ENCODE measurements around the gene HAPLN3. TPM values are rescaled to one million over a fixed set of nuclear protein-coding genes. Genes with fewer than 3 reads are reported as not detected.
A peak's percentile ranks its signal among the peaks of the same experiment; 100 is the strongest.

The HAPLN3 gene
- total and polyA plus RNA-seq, 8 donors = 0.61 to 33.9 (median 6.4) TPM; not detected in 1

- H3K4me1 ChIP-seq = peaks cover 12 to 50% (median 29%) of the 10 kb centered on the region in 4 donors
- DNase-seq = peak; percentile 54 to 91
- peaks cover 3 to 20% (median 16%) of the 10 kb centered on the region in 4 donors for H3K36me3 ChIP-seq
- 1 to 2% (median 1%) methylated on average over 47 to 67 of the region's 67 CpGs for WGBS, 5 donors
- intact Hi-C loops (cut with DNase I; ENCODE audit: low total_unique reads) = no loop called here
- peak within 1 kb of the TSS; percentile 54 to 87 (median 76) for H3K4me3 ChIP-seq
- TF ChIP-seq EP300 (IDR thresholded peaks at IDR 0.05) (no peak), POLR2AphosphoS5 (IDR thresholded peaks at IDR 0.05) (peak; percentile 36 to 80 (median 70)), POLR2A (IDR thresholded peaks at IDR 0.05) (no peak), CTCF (IDR thresholded peaks at IDR 0.05) (no peak)
- H3K27me3 ChIP-seq = peaks cover 0 to 5% (median 0%) of the 10 kb centered on the region in 3 donors
- H3K27ac ChIP-seq = peak within 1 kb of the TSS; percentile 72 to 85 (median 82)
- H3K9me3 ChIP-seq = no peaks in the 10 kb centered on the region
Measured at GRCh38 chr15:88913017-88913849, 17.9 kb upstream of the HAPLN3 start, which contains the start of gene MFGE8. TSS of gene MFGE8 (minus strand) at chr15:88913379. CDS start at chr15:88913319, 60 bp downstream.

- intact Hi-C loops (cut with DNase I; ENCODE audit: low total_unique reads) = no loop called here
- TF ChIP-seq POLR2AphosphoS5 (IDR thresholded peaks at IDR 0.05) (no peak), CTCF (IDR thresholded peaks at IDR 0.05) (no peak), POLR2A (IDR thresholded peaks at IDR 0.05) (no peak), EP300 (IDR thresholded peaks at IDR 0.05) (no peak)
- peaks cover 0 to 5% (median 0%) of the 10 kb centered on the region in 3 donors for H3K27me3 ChIP-seq
- peak in 1 of 2 donors; percentile 67 for DNase-seq
- WGBS, 5 donors = 8 to 40% (median 13%) methylated on average over 10 to 20 of the region's 20 CpGs
- H3K27ac ChIP-seq = peak overlapping the region; percentile 1 to 85 (median 82)
- H3K4me3 ChIP-seq = peak overlapping the region; percentile 54 to 87 (median 76)
- H3K9me3 ChIP-seq = no peaks in the 10 kb centered on the region
- peaks cover 12 to 54% (median 32%) of the 10 kb centered on the region in 4 donors for H3K4me1 ChIP-seq
- peaks cover 3 to 25% (median 16%) of the 10 kb centered on the region in 4 donors for H3K36me3 ChIP-seq
Measured at GRCh38 chr15:88912500-88912921, 17.2 kb upstream of the HAPLN3 start.

- Histone ChIP-seq H3K27ac (peak overlapping the region in 4 of 5 donors; percentile 78 to 85 (median 83)), H3K27me3 (peaks cover 0 to 5% (median 0%) of the 10 kb centered on the region in 3 donors), H3K4me1 (peaks cover 12 to 54% (median 32%) of the 10 kb centered on the region in 4 donors), H3K4me3 (peak overlapping the region; percentile 54 to 87 (median 76)), H3K36me3 (peaks cover 3 to 32% (median 18%) of the 10 kb centered on the region in 4 donors), H3K9me3 (no peaks in the 10 kb centered on the region)
- no peak for TF ChIP-seq POLR2AphosphoS5 (IDR thresholded peaks at IDR 0.05)
- TF ChIP-seq POLR2A (IDR thresholded peaks at IDR 0.05) = no peak
- no peak for TF ChIP-seq EP300 (IDR thresholded peaks at IDR 0.05)
- TF ChIP-seq CTCF (IDR thresholded peaks at IDR 0.05) = no peak
- 65 to 81% (median 76%) methylated on average over 5 of the region's 5 CpGs for WGBS, 5 donors
- DNase-seq = peak in 1 of 2 donors; percentile 38
- intact Hi-C loops (cut with DNase I; ENCODE audit: low total_unique reads) = no loop called here
Measured at GRCh38 chr15:88911766-88912118, 16.4 kb upstream of the HAPLN3 start.

GRCh38 chr15:88909956-88910831, 14.8 kb upstream of the HAPLN3 start:
- TF ChIP-seq POLR2AphosphoS5 (IDR thresholded peaks at IDR 0.05) = no peak
- no peak for TF ChIP-seq CTCF (IDR thresholded peaks at IDR 0.05)
- TF ChIP-seq POLR2A (IDR thresholded peaks at IDR 0.05) = no peak
- no peak for TF ChIP-seq EP300 (IDR thresholded peaks at IDR 0.05)
- WGBS, 5 donors = 75 to 88% (median 88%) methylated on average over 12 of the region's 12 CpGs
- Histone ChIP-seq H3K4me3 (peak overlapping the region in 2 of 4 donors; percentile 82 to 87), H3K27me3 (peaks cover 0 to 5% (median 0%) of the 10 kb centered on the region in 3 donors), H3K27ac (peak overlapping the region in 1 of 5 donors; percentile 82), H3K36me3 (peaks cover 3 to 48% (median 29%) of the 10 kb centered on the region in 4 donors), H3K4me1 (peaks cover 12 to 60% (median 32%) of the 10 kb centered on the region in 4 donors), H3K9me3 (no peaks in the 10 kb centered on the region)
- DNase-seq = no peak
- intact Hi-C loops (cut with DNase I; ENCODE audit: low total_unique reads) = loop anchor here (10.0 kb wide), 1 partner anchor 275 kb away; no protein-coding TSS in a partner anchor
